BJ (cell line): ENCODE results near the gene OPN1LW. TPM values are rescaled to one million over a fixed set of nuclear protein-coding genes. Genes with fewer than 3 reads are reported as not detected.
"Not testable (repeated sequence)": the region's sequence is repeated elsewhere in the genome, so short reads cannot be mapped to it uniquely, and the experiment has no call there.

Experiments used
- CTCF ChIA-PET: fragments of 350-600 bp; formaldehyde crosslinking; extraction: SDS; loops from one replicate; lab custom pipeline; 2021; ENCODE audit warnings: antibody characterized with exemption, inconsistent platforms; lab: Yijun Ruan, JAX
- POLR2A ChIA-PET: fragments of 300-600 bp; sonication (Branson Sonifier 250); formaldehyde crosslinking; extraction: SDS; loops from one replicate; lab custom pipeline; 2021; ENCODE audit warnings: antibody characterized with exemption; lab: Charles Lee
- DNase-seq: peaks from one replicate; pipeline ENCODE4 v3.0.0-alpha.2; 2011; ENCODE audit warnings: low read depth
- H3K27me3 ChIP-seq: 2 replicates; pipeline ENCODE4 v1.6.0; 2011; ENCODE audit warnings: low read length; ENCODE audit not compliant: control insufficient read depth, insufficient read depth
- H3K36me3 ChIP-seq: 2 replicates; pipeline ENCODE4 v1.5.1; 2011; ENCODE audit warnings: low read length; ENCODE audit not compliant: control insufficient read depth, insufficient read depth
- H3K4me3 ChIP-seq: 2 replicates; pipeline ENCODE4 v1.5.1; 2011; ENCODE audit warnings: low read depth, mild to moderate bottlenecking, control low read depth, low read length
- CTCF ChIP-seq: IDR thresholded peaks from 2 replicates; pipeline ENCODE4 v1.5.1; 2011; ENCODE audit warnings: low read depth, mild to moderate bottlenecking, control low read depth, inconsistent platforms, low read length, moderate library complexity; ENCODE audit not compliant: insufficient read depth
- polyA plus RNA-seq: library from polyadenylated mRNA; depleted of rRNA; stranded (reverse); fragments of >200 nt; gene quantifications from 2 replicates; pipeline ENCODE4 v1.2.3, GENCODE V29; 2011

OPN1LW gene
- polyA plus RNA-seq, 1 experiment = not detected

GRCh38 chrX:154142386-154142785, 1.7 kb upstream of the OPN1LW start:
- DNase-seq = no peak
- no peak for TF ChIP-seq CTCF
- no peaks in the 10 kb centered on the region for H3K36me3 ChIP-seq
- H3K27me3 ChIP-seq = no peaks in the 10 kb centered on the region; the same call in 1 of the 2 replicates
- ChIA-PET CTCF (no interaction called here), POLR2A (no interaction called here)
- no peak overlapping the region for H3K4me3 ChIP-seq

- no peaks in the 10 kb centered on the region; the same call in 1 of the 2 replicates for H3K27me3 ChIP-seq
- CTCF ChIA-PET = no interaction called here
- no peaks in the 10 kb centered on the region for H3K36me3 ChIP-seq
- no peak for DNase-seq
- TF ChIP-seq CTCF = no peak
- H3K4me3 ChIP-seq = no peak overlapping the region
- POLR2A ChIA-PET = no interaction called here
Measured at GRCh38 chrX:154142950-154143745, 895 bp upstream of the OPN1LW start.

GRCh38 chrX:154151030-154151429, 7.0 kb downstream of the OPN1LW start:
- CTCF ChIA-PET, POLR2A ChIA-PET, H3K4me3 ChIP-seq, DNase-seq, H3K27me3 ChIP-seq, H3K36me3 ChIP-seq: not testable (repeated sequence)

- H3K36me3 ChIP-seq, H3K4me3 ChIP-seq, CTCF ChIA-PET, POLR2A ChIA-PET, H3K27me3 ChIP-seq, DNase-seq: not testable (repeated sequence)
Measured at GRCh38 chrX:154156221-154156620, 12.2 kb downstream of the OPN1LW start.

- H3K4me3 ChIP-seq, DNase-seq, POLR2A ChIA-PET, H3K27me3 ChIP-seq, H3K36me3 ChIP-seq, CTCF ChIA-PET: not testable (repeated sequence)
Measured at GRCh38 chrX:154157207-154157606, 13.2 kb downstream of the OPN1LW start.

GRCh38 chrX:154159345-154159744, 15.3 kb downstream of the OPN1LW start:
- POLR2A ChIA-PET, H3K4me3 ChIP-seq, DNase-seq, H3K27me3 ChIP-seq, CTCF ChIA-PET, H3K36me3 ChIP-seq: not testable (repeated sequence)

GRCh38 chrX:154164902-154165301, 20.9 kb downstream of the OPN1LW start:
- CTCF ChIA-PET, H3K27me3 ChIP-seq, H3K36me3 ChIP-seq, POLR2A ChIA-PET, DNase-seq, H3K4me3 ChIP-seq: not testable (repeated sequence)

- DNase-seq, H3K4me3 ChIP-seq, H3K27me3 ChIP-seq, H3K36me3 ChIP-seq, CTCF ChIA-PET, POLR2A ChIA-PET: not testable (repeated sequence)
Measured at GRCh38 chrX:154168384-154168783, 24.3 kb downstream of the OPN1LW start.

- DNase-seq, POLR2A ChIA-PET, CTCF ChIA-PET, H3K4me3 ChIP-seq, H3K27me3 ChIP-seq, H3K36me3 ChIP-seq: not testable (repeated sequence)
Measured at GRCh38 chrX:154172535-154172943, 28.5 kb downstream of the OPN1LW start.

GRCh38 chrX:154174356-154174755, 30.3 kb downstream of the OPN1LW start:
- CTCF ChIA-PET, POLR2A ChIA-PET, H3K27me3 ChIP-seq, DNase-seq, H3K4me3 ChIP-seq, H3K36me3 ChIP-seq: not testable (repeated sequence)

- H3K36me3 ChIP-seq, H3K4me3 ChIP-seq, CTCF ChIA-PET, DNase-seq, POLR2A ChIA-PET, H3K27me3 ChIP-seq: not testable (repeated sequence)
Measured at GRCh38 chrX:154182296-154182695, 38.3 kb downstream of the OPN1LW start, which contains the start of gene OPN1MW. TSS of gene OPN1MW (plus strand) at chrX:154182596. CDS start at chrX:154182678, 82 bp downstream.
